HEK293 (cell line): Measurements from ENCODE around the gene NET1.

Experiments
- CTCF ChIP-seq: fragments of 450-650 bp; formaldehyde crosslinking; IDR thresholded peaks from 2 replicates; pipeline ENCODE4 v1.5.1; 2016; ENCODE audit warnings: missing biosample characterization, missing genetic modification characterization
- ZNF121 ChIP-seq: fragments of 450-650 bp; formaldehyde crosslinking; IDR thresholded peaks from 2 replicates; pipeline ENCODE4 v1.5.1; 2016; ENCODE audit warnings: missing biosample characterization, missing genetic modification characterization
- ZNF132 ChIP-seq: fragments of 450-650 bp; formaldehyde crosslinking; IDR thresholded peaks from 2 replicates; pipeline ENCODE4 v1.5.1; 2017; ENCODE audit warnings: missing biosample characterization, missing genetic modification characterization, borderline replicate concordance
- ZNF140 ChIP-seq: fragments of 450-650 bp; formaldehyde crosslinking; IDR thresholded peaks from 2 replicates; pipeline ENCODE4 v1.5.1; 2016; ENCODE audit warnings: missing biosample characterization, missing genetic modification characterization
- ZNF274 ChIP-seq, 2 experiments: fragments of 200-500 bp in 1 of 2; fragments of 450-650 bp in 1 of 2; sonication (Bioruptor generic) in 1 of 2; formaldehyde crosslinking in 1 of 2; IDR thresholded peaks; 2 replicates each; pipeline versions ENCODE4 v1.5.1 to v1.6.1; 2014 to 2016; ENCODE audit warnings: borderline replicate concordance in 1 of 2, inconsistent platforms in 1 of 2, low read length in 1 of 2, missing biosample characterization in 1 of 2, missing genetic modification characterization in 1 of 2
- ZNF664 ChIP-seq: fragments of 450-650 bp; formaldehyde crosslinking; IDR thresholded peaks from 2 replicates; pipeline ENCODE4 v1.5.1; 2016; ENCODE audit warnings: missing biosample characterization, missing genetic modification characterization

- TF ChIP-seq CTCF (tag by site-specific recombination) (no peak), ZNF274 (IDR thresholded peaks at IDR 0.05; ENCODE audit: low read length) (no peak), ZNF274 (tag by site-specific recombination; IDR thresholded peaks at IDR 0.05; ENCODE audit: borderline replicate concordance) (no peak), ZNF664 (tag by site-specific recombination) (no peak), ZNF132 (tag by site-specific recombination) (no peak), ZNF140 (tag by site-specific recombination) (no peak), ZNF121 (tag by site-specific recombination) (no peak)
Measured at GRCh38 chr10:5435328-5435727, 23.0 kb downstream of the NET1 start.
